Transverse colon (tissue), 4 donors: ENCODE results near the gene CBL. TPM values are rescaled to one million over a fixed set of nuclear protein-coding genes. Genes with fewer than 3 reads are reported as not detected.
"Not testable (repeated sequence)": the region's sequence is repeated elsewhere in the genome, so short reads cannot be mapped to it uniquely, and the experiment has no call there.

Experiments
- DNase-seq: peaks from one replicate; pipeline ENCODE4 v3.0.0-alpha.2; 2019
- H3K27ac ChIP-seq, 4 donors: fragments of 200-600 bp; sonication (generic); 2 replicates each; pipeline ENCODE4 v1.5.1; 2016 to 2018; ENCODE audit warnings: inconsistent platforms in 4 of 4
- H3K27me3 ChIP-seq: fragments of 200-600 bp; sonication (generic); 2 replicates; pipeline ENCODE4 v1.5.1; 2017; ENCODE audit warnings: inconsistent platforms
- H3K36me3 ChIP-seq, 4 donors: fragments of 200-600 bp; sonication (generic); 2 replicates each; pipeline ENCODE4 v1.5.1; 2017 to 2019; ENCODE audit warnings: inconsistent platforms in 4 of 4
- H3K4me1 ChIP-seq, 4 donors: fragments of 200-600 bp; sonication (generic); 2 replicates each; pipeline ENCODE4 v1.5.1; 2017 to 2020; ENCODE audit warnings: inconsistent platforms in 4 of 4
- H3K4me3 ChIP-seq, 4 donors: fragments of 200-600 bp; sonication (generic); 1 replicate in 1 of 4; 2 replicates in 3 of 4; pipeline versions ENCODE4 v1.5.1 to v1.6.1; 2017 to 2019; ENCODE audit warnings: inconsistent platforms in 4 of 4
- H3K9me3 ChIP-seq, 2 donors: fragments of 200-600 bp; sonication (generic); 2 replicates each; pipeline ENCODE4 v1.5.1; 2017 to 2019; ENCODE audit warnings: inconsistent platforms in 2 of 2
- EP300 ChIP-seq: sonication (generic); formaldehyde crosslinking; IDR thresholded peaks from one replicate; pipeline ENCODE4 v1.6.1; 2017; ENCODE audit warnings: antibody characterized with exemption, low read depth
- POLR2A ChIP-seq: fragments of 450-650 bp; IDR thresholded peaks from one replicate; pipeline ENCODE4 v1.6.1; 2016; ENCODE audit warnings: antibody characterized with exemption, mild to moderate bottlenecking, moderate library complexity
- POLR2AphosphoS5 ChIP-seq, 3 donors: sonication (generic); formaldehyde crosslinking; IDR thresholded peaks; one replicate each; pipeline ENCODE4 v1.6.1; 2016; ENCODE audit warnings: antibody characterized with exemption in 3 of 3
- WGBS, 2 donors: methylation state at CpG; one replicate each; pipeline ENCODE4 v1.1.5; 2018; ENCODE audit warnings: low coverage in 1 of 2; 5-methylcytosine and 5-hydroxymethylcytosine counted together
- in situ Hi-C, 4 donors: fragments of 200-750 bp; cut with MboI; loops; one replicate each; pipeline versions ENCODE4 v1.15.0 to v1.15.1; 2017; ENCODE audit warnings: low sequenced_read_pairs in 3 of 4, low pct_ligation_motif_present in 1 of 4, low pct_unique_long_range_greater_than_20kb in 1 of 4
- intact Hi-C: fragments of 100-400 bp; cut with DNase I; formaldehyde crosslinking; loops from one replicate; pipeline ENCODE4 v1.15.1; 2023; ENCODE audit warnings: low total_unique reads
- total RNA-seq, 4 donors: library from RNA; depleted of rRNA; stranded (reverse); fragments of >200 nt; gene quantifications; one replicate each; pipeline ENCODE4 v1.1.0, GENCODE V29; 2016
- TF ChIP-seq, protein P1 (sequence below), 5 experiments: fragments of 200-600 bp in 3 of 5; fragments of 450-650 bp in 2 of 5; sonication (generic) in 3 of 5; IDR thresholded peaks; 1 replicate in 2 of 5; 2 replicates in 3 of 5; pipeline ENCODE4 v1.5.1; 2016 to 2017; ENCODE audit warnings: antibody characterized with exemption in 5 of 5, inconsistent platforms in 3 of 5, mild to moderate bottlenecking in 2 of 5, moderate library complexity in 1 of 5

The CBL gene
- total RNA-seq, 4 donors from 2014 or later = 6.8 to 18.7 (median 12.4) TPM

DNA sequence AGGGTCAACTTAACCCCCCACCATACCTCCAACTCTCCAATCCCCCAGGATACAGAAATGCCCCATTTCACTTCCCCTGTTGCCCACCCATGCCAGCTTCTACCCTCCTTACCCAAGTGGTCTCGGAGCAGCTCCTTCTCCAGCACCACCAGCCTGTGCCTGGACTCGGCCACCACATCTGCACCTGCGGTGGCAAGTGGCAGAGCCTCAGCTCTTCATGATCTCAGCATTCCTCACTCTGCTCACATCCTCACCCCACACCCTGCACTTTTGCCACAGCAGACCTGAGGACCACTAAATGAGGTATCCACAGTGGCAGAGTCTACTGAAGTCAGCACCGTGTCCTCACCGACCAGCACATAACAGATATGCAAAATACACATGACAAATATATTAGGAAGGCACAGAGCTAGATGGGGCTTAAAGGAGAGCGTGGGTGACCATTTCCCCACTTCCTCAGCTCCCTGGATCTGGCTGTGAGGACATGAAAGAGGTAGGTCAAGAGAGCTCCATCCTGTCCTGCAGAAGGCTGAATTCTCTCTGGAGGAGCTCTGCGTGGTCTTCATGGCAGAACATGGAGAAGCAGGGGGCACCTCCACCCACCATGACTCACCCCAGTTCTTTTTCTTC is 11.2 kb upstream of the CBL start:
- intact Hi-C loops (no loop called here), in situ Hi-C loops (no loop called here)
- H3K4me1 ChIP-seq = peaks cover 0 to 6% (median 0%) of the 10 kb centered on the region in 4 donors
- H3K36me3 ChIP-seq = no peaks in the 10 kb centered on the region
- no peaks in the 10 kb centered on the region for H3K27me3 ChIP-seq
- no peak overlapping the region for H3K27ac ChIP-seq
- no peaks in the 10 kb centered on the region for H3K9me3 ChIP-seq
- no peak for DNase-seq
- 73 to 79% methylated on average over 3 to 7 of the region's 7 CpGs for WGBS, 2 donors
- no peak overlapping the region for H3K4me3 ChIP-seq
- no peak for TF ChIP-seq POLR2A

DNA sequence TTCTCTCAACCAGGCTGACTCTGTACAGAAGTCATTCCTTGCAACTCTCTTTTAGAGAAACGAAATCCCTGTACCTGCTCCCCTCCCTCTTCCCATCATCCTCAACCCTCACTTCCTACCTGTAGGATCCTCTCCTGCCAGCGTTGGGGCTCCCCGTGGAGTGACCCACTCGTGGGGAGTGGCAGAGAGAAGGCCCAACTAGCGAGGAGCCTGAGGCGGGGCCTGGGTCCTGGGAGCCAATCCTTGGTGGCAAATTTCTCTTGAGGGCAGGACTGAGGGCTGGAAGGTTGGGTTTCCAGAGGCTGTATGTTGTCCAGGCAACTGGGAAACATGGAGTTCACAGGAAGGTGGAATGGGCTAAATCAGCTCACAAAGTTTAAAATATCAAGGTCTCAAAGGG is 10.5 kb upstream of the CBL start:
- DNase-seq = peak; percentile 66
- Histone ChIP-seq H3K27ac (no peak overlapping the region), H3K4me3 (no peak overlapping the region), H3K27me3 (no peaks in the 10 kb centered on the region), H3K4me1 (peaks cover 0 to 6% (median 0%) of the 10 kb centered on the region in 4 donors), H3K36me3 (no peaks in the 10 kb centered on the region), H3K9me3 (no peaks in the 10 kb centered on the region)
- 36% methylated on average over 6 of the region's 6 CpGs; no CpG with 5 or more reads in 1 of the 2 donors for WGBS, 2 donors
- TF ChIP-seq POLR2AphosphoS5 (IDR thresholded peaks at IDR 0.05) (no peak), POLR2A (no peak), EP300 (no peak)
- TF ChIP-seq, protein P1, sequence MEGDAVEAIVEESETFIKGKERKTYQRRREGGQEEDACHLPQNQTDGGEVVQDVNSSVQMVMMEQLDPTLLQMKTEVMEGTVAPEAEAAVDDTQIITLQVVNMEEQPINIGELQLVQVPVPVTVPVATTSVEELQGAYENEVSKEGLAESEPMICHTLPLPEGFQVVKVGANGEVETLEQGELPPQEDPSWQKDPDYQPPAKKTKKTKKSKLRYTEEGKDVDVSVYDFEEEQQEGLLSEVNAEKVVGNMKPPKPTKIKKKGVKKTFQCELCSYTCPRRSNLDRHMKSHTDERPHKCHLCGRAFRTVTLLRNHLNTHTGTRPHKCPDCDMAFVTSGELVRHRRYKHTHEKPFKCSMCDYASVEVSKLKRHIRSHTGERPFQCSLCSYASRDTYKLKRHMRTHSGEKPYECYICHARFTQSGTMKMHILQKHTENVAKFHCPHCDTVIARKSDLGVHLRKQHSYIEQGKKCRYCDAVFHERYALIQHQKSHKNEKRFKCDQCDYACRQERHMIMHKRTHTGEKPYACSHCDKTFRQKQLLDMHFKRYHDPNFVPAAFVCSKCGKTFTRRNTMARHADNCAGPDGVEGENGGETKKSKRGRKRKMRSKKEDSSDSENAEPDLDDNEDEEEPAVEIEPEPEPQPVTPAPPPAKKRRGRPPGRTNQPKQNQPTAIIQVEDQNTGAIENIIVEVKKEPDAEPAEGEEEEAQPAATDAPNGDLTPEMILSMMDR (IDR thresholded peaks at IDR 0.05) = no peak
- in situ Hi-C loops (no loop called here), intact Hi-C loops (no loop called here)

DNA sequence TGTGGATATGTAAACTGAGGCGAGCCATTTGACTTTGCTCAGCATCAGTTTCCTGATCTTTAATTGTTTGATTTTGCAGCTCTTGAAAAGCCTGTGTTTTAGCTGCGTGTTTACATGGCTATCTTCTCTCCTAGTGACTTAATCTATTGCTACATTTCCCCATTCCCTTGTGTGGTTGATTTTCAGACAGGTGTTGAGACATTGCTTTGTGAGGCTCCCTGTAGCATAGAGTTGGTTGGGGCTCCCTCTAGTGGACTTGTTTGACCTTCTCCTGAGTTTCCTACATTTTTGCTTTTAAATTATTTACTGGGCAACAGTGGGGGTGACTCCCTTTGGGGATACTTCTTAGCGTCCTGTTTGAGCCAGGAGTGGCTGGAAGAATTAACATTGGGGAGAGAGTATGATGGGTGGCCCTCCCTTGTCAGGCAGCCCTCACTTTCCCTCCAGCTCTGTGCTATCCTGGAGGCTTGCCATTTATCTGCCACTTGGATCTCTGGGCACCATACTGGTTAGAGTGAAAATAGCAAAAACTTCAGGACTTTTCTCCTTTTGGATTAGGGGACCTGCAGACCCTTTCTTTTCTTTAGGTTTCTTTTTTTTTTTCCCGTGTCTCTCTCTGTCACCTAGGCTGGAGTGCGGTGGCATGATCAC is 9.2 kb upstream of the CBL start:
- in situ Hi-C loops = no loop called here
- intact Hi-C loops = no loop called here
- TF ChIP-seq POLR2A = no peak
- TF ChIP-seq, protein P1 (IDR thresholded peaks at IDR 0.05) = peak; percentile 79 to 82 (median 81)
- TF ChIP-seq EP300 = no peak
- peak in 2 of 3 donors; percentile 10 to 18 for TF ChIP-seq POLR2AphosphoS5 (IDR thresholded peaks at IDR 0.05)
- peak; percentile 75 for DNase-seq
- no peak overlapping the region for H3K27ac ChIP-seq
- no peaks in the 10 kb centered on the region for H3K9me3 ChIP-seq
- H3K4me3 ChIP-seq = no peak overlapping the region
- H3K36me3 ChIP-seq = no peaks in the 10 kb centered on the region
- H3K27me3 ChIP-seq = no peaks in the 10 kb centered on the region
- 30 to 37% methylated on average over 5 of the region's 5 CpGs for WGBS, 2 donors
- peaks cover 0 to 6% (median 0%) of the 10 kb centered on the region in 4 donors for H3K4me1 ChIP-seq

GRCh38 chr11:119198925-119199324 is 7.2 kb upstream of the CBL start:
- in situ Hi-C loops = no loop called here
- Histone ChIP-seq H3K27me3 (no peaks in the 10 kb centered on the region), H3K36me3 (no peaks in the 10 kb centered on the region), H3K4me1 (peaks cover 0 to 6% (median 0%) of the 10 kb centered on the region in 4 donors), H3K27ac (no peak overlapping the region), H3K4me3 (no peak overlapping the region), H3K9me3 (no peaks in the 10 kb centered on the region)
- 79 to 91% methylated on average over 3 to 6 of the region's 6 CpGs for WGBS, 2 donors
- no peak for DNase-seq
- intact Hi-C loops = no loop called here
- TF ChIP-seq POLR2A (no peak), EP300 (no peak), POLR2AphosphoS5 (IDR thresholded peaks at IDR 0.05) (no peak)
- TF ChIP-seq, protein P1 (IDR thresholded peaks at IDR 0.05) = no peak

GRCh38 chr11:119201236-119201635 is 4.9 kb upstream of the CBL start:
- in situ Hi-C loops, DNase-seq, H3K27ac ChIP-seq, intact Hi-C loops, H3K9me3 ChIP-seq, H3K27me3 ChIP-seq, H3K4me3 ChIP-seq, H3K36me3 ChIP-seq: not testable (repeated sequence)
- peaks cover 0 to 14% (median 0%) of the 10 kb centered on the region in 4 donors for H3K4me1 ChIP-seq
- 80 to 85% methylated on average over 2 to 5 of the region's 5 CpGs for WGBS, 2 donors
